Liver (tissue), 9 donors: ENCODE data around the gene CYP2U1. TPM values are rescaled to one million over a fixed set of nuclear protein-coding genes. Genes with fewer than 3 reads are reported as not detected.
A peak's percentile ranks its signal among the peaks of the same experiment; 100 is the strongest.

Experiments used
- DNase-seq: peaks from one replicate; pipeline ENCODE4 v3.0.0-alpha.2; 2017; ENCODE audit warnings: low spot score
- H3K27ac ChIP-seq, 2 donors: one replicate each; pipeline ENCODE4 v1.7.0; 2013; ENCODE audit warnings: inconsistent platforms in 2 of 2, low read length in 2 of 2, control low read depth in 1 of 2, low read depth in 1 of 2, mild to moderate bottlenecking in 1 of 2
- H3K27me3 ChIP-seq, 4 donors: one replicate each; pipeline versions ENCODE4 v1.6.1 to v1.7.0; 2013; ENCODE audit warnings: low read length in 3 of 4, inconsistent platforms in 1 of 4, mild to moderate bottlenecking in 1 of 4, moderate library complexity in 1 of 4; ENCODE audit not compliant: control insufficient read depth in 4 of 4, insufficient read depth in 4 of 4
- H3K36me3 ChIP-seq, 4 donors: one replicate each; pipeline versions ENCODE4 v1.6.1 to v1.7.0; 2013; ENCODE audit warnings: low read length in 3 of 4, mild to moderate bottlenecking in 3 of 4, low read depth in 1 of 4, moderate library complexity in 1 of 4; ENCODE audit not compliant: control insufficient read depth in 4 of 4, insufficient read depth in 3 of 4
- H3K4me1 ChIP-seq, 4 donors: one replicate each; pipeline versions ENCODE4 v1.6.1 to v1.7.0; 2013; ENCODE audit warnings: low read length in 3 of 4, mild to moderate bottlenecking in 3 of 4, moderate library complexity in 1 of 4; ENCODE audit not compliant: control insufficient read depth in 4 of 4, insufficient read depth in 4 of 4
- H3K4me3 ChIP-seq, 3 donors: one replicate each; pipeline versions ENCODE4 v1.6.1 to v1.7.0; 2013; ENCODE audit warnings: low read length in 3 of 3, control low read depth in 1 of 3, low read depth in 1 of 3, mild to moderate bottlenecking in 1 of 3
- H3K9ac ChIP-seq, 2 donors: one replicate each; pipeline ENCODE4 v1.7.0; 2013; ENCODE audit warnings: low read length in 2 of 2, mild to moderate bottlenecking in 2 of 2, moderate library complexity in 2 of 2, control low read depth in 1 of 2, low read depth in 1 of 2
- H3K9me3 ChIP-seq, 4 donors: one replicate each; pipeline versions ENCODE4 v1.6.1 to v1.7.0; 2013; ENCODE audit warnings: low read length in 3 of 4; ENCODE audit not compliant: control insufficient read depth in 4 of 4
- EGR1 ChIP-seq, 2 donors: IDR thresholded peaks; 2 replicates each; pipeline ENCODE4 v1.6.1; 2016 to 2018; ENCODE audit warnings: antibody characterized with exemption in 2 of 2, low read depth in 2 of 2
- FOXA1 ChIP-seq: IDR thresholded peaks from 2 replicates; pipeline ENCODE4 v1.6.1; 2016; ENCODE audit warnings: antibody characterized with exemption
- FOXA2 ChIP-seq: IDR thresholded peaks from 2 replicates; pipeline ENCODE4 v1.6.1; 2016; ENCODE audit warnings: antibody characterized with exemption
- HNF4A ChIP-seq, 2 donors: conservative IDR thresholded peaks; 2 replicates each; pipeline ENCODE4 v1.6.1; 2016; ENCODE audit warnings: antibody characterized with exemption in 2 of 2, mild to moderate bottlenecking in 2 of 2
- JUND ChIP-seq, 2 donors: IDR thresholded peaks; 2 replicates each; pipeline ENCODE4 v1.6.1; 2016; ENCODE audit warnings: antibody characterized with exemption in 2 of 2
- RAD21 ChIP-seq, 2 donors: IDR thresholded peaks; 2 replicates each; pipeline ENCODE4 v1.6.1; 2016; ENCODE audit warnings: antibody characterized with exemption in 2 of 2, mild to moderate bottlenecking in 2 of 2
- RXRA ChIP-seq, 2 donors: IDR thresholded peaks; 2 replicates each; pipeline ENCODE4 v1.6.1; 2017 to 2018; ENCODE audit warnings: antibody characterized with exemption in 2 of 2, mild to moderate bottlenecking in 1 of 2
- SP1 ChIP-seq: IDR thresholded peaks from 2 replicates; pipeline ENCODE4 v1.6.1; 2018; ENCODE audit warnings: antibody characterized with exemption, mild to moderate bottlenecking
- TAF1 ChIP-seq: conservative IDR thresholded peaks from 2 replicates; pipeline ENCODE4 v1.6.1; 2016; ENCODE audit warnings: antibody characterized with exemption, mild to moderate bottlenecking
- YY1 ChIP-seq: IDR thresholded peaks from 2 replicates; pipeline ENCODE4 v1.6.1; 2016; ENCODE audit warnings: antibody characterized with exemption, mild to moderate bottlenecking
- WGBS: extraction: QIAGEN DNeasy Blood & Tissue Kit; methylation state at CpG from one replicate; pipeline ENCODE4 v1.1.7; 2013; 5-methylcytosine and 5-hydroxymethylcytosine counted together
- polyA plus RNA-seq, 2 donors: library from polyadenylated mRNA; stranded (reverse) in 1 of 2; unstranded in 1 of 2; fragments of 200-250 nt in 1 of 2; fragments of >200 nt in 1 of 2; fragmentation: Nextera tagmentation in 1 of 2; extraction: Ambion mirVana in 1 of 2; gene quantifications; one replicate each; pipeline versions ENCODE4 v1.2.1 to v1.2.3, GENCODE V29; 2013 to 2015
- total RNA-seq, 2 donors: library from RNA; depleted of rRNA; stranded (reverse); fragments of >200 nt; gene quantifications; one replicate each; pipeline ENCODE4 v1.2.3, GENCODE V29; 2014
- TF ChIP-seq, protein P1 (sequence below): fragments of 150-350 bp; IDR thresholded peaks from 2 replicates; pipeline ENCODE4 v1.5.1; 2017; ENCODE audit warnings: improper control_type of control experiment, low read depth, low read length; ENCODE audit not compliant: missing input control
- TF ChIP-seq, protein P2 (sequence below): IDR thresholded peaks from 2 replicates; pipeline ENCODE4 v1.6.1; 2016; ENCODE audit warnings: antibody characterized with exemption
- TF ChIP-seq, protein P3 (sequence below): IDR thresholded peaks from 2 replicates; pipeline ENCODE4 v1.6.1; 2016; ENCODE audit warnings: antibody characterized with exemption
- TF ChIP-seq, protein P4 (sequence below): IDR thresholded peaks from 2 replicates; pipeline ENCODE4 v1.6.1; 2016; ENCODE audit warnings: antibody characterized with exemption, mild to moderate bottlenecking
- donor health status: healthy.
- donor health status: healthy.
- donor health status: healthy.
- donor health status: healthy.
- donor health status: healthy.

The CYP2U1 gene
- total and polyA plus RNA-seq, 4 donors = 2.0 to 4.9 (median 3.2) TPM

DNA sequence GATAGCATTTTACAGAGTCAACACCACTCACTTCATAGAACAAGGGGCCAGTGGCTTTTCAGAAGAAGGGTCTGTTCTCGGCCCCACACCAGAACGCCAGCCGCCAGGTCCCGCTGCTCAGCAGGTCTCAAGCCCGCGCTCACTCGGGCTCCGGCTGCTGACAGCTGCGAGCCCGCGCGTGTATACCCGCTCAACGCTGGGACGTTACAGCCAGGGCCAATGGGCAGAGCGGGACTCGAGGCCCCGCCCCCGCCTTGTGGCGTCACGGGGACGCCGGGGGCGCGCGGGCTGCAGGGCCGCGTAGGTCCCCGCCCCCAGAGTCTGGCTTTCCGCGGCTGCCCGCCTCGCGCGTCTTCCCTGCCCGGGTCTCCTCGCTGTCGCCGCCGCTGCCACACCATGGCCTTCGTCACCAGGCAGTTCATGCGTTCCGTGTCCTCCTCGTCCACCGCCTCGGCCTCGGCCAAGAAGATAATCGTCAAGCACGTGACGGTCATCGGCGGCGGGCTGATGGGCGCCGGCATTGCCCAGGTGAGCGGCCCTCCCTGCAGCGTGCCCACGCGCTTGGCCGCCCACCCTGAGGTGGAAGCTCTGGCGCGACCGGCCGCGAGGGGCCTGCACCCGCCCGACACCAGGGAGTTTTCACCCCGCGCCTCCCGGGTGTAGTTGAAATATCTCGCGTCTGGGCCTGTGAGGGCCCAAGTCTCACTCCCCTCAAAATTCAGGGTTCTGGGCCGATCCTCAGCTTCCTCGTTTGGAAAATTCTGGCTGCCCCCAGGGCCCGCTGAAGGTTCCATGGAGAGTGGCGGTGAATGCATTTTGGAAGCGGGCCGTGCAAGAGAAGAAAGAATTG, 58.4 kb downstream of the CYP2U1 start, which contains the start of gene HADH (continued):
- TF ChIP-seq, protein P1, sequence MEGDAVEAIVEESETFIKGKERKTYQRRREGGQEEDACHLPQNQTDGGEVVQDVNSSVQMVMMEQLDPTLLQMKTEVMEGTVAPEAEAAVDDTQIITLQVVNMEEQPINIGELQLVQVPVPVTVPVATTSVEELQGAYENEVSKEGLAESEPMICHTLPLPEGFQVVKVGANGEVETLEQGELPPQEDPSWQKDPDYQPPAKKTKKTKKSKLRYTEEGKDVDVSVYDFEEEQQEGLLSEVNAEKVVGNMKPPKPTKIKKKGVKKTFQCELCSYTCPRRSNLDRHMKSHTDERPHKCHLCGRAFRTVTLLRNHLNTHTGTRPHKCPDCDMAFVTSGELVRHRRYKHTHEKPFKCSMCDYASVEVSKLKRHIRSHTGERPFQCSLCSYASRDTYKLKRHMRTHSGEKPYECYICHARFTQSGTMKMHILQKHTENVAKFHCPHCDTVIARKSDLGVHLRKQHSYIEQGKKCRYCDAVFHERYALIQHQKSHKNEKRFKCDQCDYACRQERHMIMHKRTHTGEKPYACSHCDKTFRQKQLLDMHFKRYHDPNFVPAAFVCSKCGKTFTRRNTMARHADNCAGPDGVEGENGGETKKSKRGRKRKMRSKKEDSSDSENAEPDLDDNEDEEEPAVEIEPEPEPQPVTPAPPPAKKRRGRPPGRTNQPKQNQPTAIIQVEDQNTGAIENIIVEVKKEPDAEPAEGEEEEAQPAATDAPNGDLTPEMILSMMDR = no peak
- no peak for TF ChIP-seq FOXA2
- no peak for TF ChIP-seq JUND (IDR thresholded peaks at IDR 0.05)

DNA sequence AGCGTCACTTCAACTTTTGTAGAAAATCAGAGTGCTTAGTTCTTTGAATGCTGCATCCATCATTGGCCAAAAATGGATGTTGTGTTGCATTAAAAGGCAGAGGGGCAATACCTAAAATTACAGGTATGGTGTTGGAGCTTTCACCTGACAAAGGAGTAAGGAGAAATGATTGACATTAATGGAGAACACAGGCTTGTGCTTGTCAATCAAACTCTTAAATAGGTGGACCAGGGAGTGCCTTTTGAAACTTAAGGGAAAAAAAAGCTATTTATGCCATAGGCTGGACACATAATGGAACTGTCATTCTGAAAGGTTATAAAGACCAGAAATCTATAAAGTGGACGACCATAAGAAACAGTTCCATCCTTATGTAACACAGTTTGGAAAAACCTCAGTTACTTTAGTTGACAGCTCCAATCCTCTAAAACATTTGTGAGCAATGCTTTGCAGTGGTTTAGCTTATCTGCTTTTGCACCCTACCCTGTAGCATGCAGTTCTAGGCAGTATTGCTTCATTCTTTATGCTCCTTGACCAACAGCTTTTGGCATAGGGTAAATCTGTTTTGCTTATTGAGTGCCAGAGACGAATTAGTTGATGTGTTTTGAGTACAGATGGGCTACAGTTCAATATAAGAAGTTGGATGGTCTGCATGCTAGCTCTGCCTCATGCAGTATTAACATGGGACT, 60.7 kb downstream of the CYP2U1 start:
- no peaks in the 10 kb centered on the region for H3K36me3 ChIP-seq
- WGBS = 47% methylated on average over 3 of the region's 3 CpGs
- TF ChIP-seq RXRA (IDR thresholded peaks at IDR 0.05) (peak; percentile 41 to 61), HNF4A (conservative IDR thresholded peaks at IDR 0.05) (peak; percentile 62 to 72), EGR1 (IDR thresholded peaks at IDR 0.05; ENCODE audit: low read depth in 2 of 2) (no peak), YY1 (peak; percentile 57), JUND (IDR thresholded peaks at IDR 0.05) (peak in 1 of 2 donors; percentile 51), RAD21 (IDR thresholded peaks at IDR 0.05) (peak; percentile 16 to 45), SP1 (peak; percentile 48), TAF1 (peak; percentile 68), FOXA2 (peak; percentile 6), FOXA1 (no peak)
- TF ChIP-seq, protein P2, sequence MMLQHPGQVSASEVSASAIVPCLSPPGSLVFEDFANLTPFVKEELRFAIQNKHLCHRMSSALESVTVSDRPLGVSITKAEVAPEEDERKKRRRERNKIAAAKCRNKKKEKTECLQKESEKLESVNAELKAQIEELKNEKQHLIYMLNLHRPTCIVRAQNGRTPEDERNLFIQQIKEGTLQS = peak; percentile 46
- TF ChIP-seq, protein P1 = no peak
- TF ChIP-seq, protein P3, sequence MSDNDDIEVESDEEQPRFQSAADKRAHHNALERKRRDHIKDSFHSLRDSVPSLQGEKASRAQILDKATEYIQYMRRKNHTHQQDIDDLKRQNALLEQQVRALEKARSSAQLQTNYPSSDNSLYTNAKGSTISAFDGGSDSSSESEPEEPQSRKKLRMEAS = peak; percentile 32
- TF ChIP-seq, protein P4, sequence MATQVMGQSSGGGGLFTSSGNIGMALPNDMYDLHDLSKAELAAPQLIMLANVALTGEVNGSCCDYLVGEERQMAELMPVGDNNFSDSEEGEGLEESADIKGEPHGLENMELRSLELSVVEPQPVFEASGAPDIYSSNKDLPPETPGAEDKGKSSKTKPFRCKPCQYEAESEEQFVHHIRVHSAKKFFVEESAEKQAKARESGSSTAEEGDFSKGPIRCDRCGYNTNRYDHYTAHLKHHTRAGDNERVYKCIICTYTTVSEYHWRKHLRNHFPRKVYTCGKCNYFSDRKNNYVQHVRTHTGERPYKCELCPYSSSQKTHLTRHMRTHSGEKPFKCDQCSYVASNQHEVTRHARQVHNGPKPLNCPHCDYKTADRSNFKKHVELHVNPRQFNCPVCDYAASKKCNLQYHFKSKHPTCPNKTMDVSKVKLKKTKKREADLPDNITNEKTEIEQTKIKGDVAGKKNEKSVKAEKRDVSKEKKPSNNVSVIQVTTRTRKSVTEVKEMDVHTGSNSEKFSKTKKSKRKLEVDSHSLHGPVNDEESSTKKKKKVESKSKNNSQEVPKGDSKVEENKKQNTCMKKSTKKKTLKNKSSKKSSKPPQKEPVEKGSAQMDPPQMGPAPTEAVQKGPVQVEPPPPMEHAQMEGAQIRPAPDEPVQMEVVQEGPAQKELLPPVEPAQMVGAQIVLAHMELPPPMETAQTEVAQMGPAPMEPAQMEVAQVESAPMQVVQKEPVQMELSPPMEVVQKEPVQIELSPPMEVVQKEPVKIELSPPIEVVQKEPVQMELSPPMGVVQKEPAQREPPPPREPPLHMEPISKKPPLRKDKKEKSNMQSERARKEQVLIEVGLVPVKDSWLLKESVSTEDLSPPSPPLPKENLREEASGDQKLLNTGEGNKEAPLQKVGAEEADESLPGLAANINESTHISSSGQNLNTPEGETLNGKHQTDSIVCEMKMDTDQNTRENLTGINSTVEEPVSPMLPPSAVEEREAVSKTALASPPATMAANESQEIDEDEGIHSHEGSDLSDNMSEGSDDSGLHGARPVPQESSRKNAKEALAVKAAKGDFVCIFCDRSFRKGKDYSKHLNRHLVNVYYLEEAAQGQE = peak; percentile 40
- peak overlapping the region; percentile 94 to 99 for H3K27ac ChIP-seq
- no peaks in the 10 kb centered on the region for H3K27me3 ChIP-seq
- H3K4me1 ChIP-seq = peaks cover 3 to 63% (median 39%) of the 10 kb centered on the region in 4 donors
- peak overlapping the region in 1 of 3 donors; percentile 12 for H3K4me3 ChIP-seq
- no peak for DNase-seq
- no peaks in the 10 kb centered on the region for H3K9me3 ChIP-seq
- no peak overlapping the region for H3K9ac ChIP-seq
